Fibroblast of mammary gland (primary cell): ENCODE results near the gene RNPC3.

Source experiments
- DNase-seq: peaks from one replicate; pipeline ENCODE4 v3.0.0-alpha.2; 2010; ENCODE audit warnings: low read depth
- H3K4me3 ChIP-seq: 2 replicates; pipeline ENCODE4 v1.5.1; 2011; ENCODE audit warnings: low read depth, mild to moderate bottlenecking, low read length, moderate library complexity; ENCODE audit not compliant: control insufficient read depth
- TF ChIP-seq, protein P1 (sequence below): conservative IDR thresholded peaks from 2 replicates; pipeline ENCODE4 v1.5.1; 2011; ENCODE audit warnings: low read depth, low read length, inconsistent platforms; ENCODE audit not compliant: control insufficient read depth, insufficient read depth

The RNPC3 gene

DNA sequence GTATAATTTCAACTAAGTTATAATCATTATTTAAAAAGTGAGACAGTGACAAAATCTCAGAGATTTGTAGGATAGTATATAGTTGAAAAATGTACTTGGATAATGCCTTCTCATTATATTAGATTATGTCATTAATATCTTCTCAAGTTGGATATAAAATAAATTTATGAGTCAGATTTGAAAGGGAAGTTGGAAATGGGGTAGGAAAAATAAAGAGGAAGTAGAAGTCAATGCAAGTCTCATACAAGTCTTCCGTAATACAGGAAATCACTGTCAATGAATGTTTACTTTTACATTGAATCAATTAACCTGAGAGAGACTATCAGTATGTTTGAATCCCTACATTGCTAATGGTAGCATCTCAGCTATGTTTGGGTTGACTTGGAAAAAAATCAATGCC lies 16.2 kb upstream of the RNPC3 start:
- no peak overlapping the region for H3K4me3 ChIP-seq
- no peak for DNase-seq
- TF ChIP-seq, protein P1, sequence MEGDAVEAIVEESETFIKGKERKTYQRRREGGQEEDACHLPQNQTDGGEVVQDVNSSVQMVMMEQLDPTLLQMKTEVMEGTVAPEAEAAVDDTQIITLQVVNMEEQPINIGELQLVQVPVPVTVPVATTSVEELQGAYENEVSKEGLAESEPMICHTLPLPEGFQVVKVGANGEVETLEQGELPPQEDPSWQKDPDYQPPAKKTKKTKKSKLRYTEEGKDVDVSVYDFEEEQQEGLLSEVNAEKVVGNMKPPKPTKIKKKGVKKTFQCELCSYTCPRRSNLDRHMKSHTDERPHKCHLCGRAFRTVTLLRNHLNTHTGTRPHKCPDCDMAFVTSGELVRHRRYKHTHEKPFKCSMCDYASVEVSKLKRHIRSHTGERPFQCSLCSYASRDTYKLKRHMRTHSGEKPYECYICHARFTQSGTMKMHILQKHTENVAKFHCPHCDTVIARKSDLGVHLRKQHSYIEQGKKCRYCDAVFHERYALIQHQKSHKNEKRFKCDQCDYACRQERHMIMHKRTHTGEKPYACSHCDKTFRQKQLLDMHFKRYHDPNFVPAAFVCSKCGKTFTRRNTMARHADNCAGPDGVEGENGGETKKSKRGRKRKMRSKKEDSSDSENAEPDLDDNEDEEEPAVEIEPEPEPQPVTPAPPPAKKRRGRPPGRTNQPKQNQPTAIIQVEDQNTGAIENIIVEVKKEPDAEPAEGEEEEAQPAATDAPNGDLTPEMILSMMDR, result no peak

DNA sequence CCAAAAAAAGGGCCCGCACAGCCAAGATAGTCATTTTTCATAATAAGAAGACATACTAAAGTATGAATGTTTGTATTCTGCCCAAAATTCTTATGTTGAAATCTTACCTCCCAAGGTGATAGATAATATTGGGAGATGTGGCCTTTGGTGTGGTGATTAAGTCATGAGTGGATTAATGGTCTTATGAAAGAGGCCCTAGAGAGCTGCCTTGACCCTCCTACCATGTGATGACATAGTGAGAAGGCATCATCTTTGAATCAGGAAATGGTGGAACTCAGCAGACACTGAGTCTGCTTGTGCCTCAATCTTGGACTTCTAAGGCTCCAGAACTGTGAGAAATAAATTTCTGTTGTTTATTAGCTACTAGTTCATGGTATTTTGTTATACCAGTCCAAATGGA lies 11.8 kb upstream of the RNPC3 start:
- H3K4me3 ChIP-seq, result no peak overlapping the region
- TF ChIP-seq, protein P1, result no peak
- peak; percentile 62 for DNase-seq

DNA sequence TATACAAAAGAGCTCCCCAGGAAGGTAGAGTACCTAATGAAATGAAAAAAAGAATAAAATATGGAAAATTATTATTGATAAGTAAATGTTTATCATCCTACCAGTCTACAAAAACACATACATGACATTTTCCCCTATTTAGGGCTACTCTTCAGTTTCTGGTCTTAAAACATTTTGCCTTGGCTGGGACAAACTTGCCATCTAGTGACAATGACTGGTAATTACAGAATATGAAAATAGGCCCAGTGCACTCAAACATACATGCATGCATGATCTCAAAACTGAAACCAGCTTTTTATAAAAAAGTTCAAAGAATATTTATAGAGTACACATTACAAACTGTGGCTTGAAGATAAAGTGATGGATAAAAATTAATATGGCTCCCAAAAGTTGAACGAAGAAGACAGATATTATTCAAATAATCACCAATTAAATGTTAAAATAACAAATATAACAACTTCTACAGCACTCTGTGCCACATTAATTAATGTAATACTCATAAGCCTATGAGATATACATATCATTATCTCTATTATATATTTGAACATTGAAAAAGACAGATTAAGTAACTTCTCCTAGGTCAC lies 10.5 kb upstream of the RNPC3 start:
- TF ChIP-seq, protein P1, result peak; percentile 81
- no peak overlapping the region for H3K4me3 ChIP-seq
- peak; percentile 74 for DNase-seq

DNA sequence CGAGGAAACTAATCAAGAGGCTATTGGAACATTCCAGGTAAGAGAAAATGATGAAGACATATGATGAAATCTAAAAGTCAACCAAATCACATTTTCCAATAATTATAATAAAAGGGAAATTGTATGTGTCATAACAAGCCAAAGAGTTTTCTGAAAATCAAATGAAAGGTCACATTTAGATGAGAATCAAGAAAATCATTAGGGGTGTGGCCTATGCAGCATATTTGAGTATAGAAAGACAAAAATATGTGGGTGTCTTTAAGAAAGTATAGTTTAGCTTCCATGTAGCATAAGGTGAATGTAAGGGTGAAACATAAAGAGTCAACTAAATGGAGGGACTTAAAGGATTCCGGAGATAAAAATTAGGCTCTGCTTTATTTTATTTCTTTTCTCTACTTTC lies 9.2 kb upstream of the RNPC3 start:
- TF ChIP-seq, protein P1, result no peak
- no peak for DNase-seq
- H3K4me3 ChIP-seq, result no peak overlapping the region

DNA sequence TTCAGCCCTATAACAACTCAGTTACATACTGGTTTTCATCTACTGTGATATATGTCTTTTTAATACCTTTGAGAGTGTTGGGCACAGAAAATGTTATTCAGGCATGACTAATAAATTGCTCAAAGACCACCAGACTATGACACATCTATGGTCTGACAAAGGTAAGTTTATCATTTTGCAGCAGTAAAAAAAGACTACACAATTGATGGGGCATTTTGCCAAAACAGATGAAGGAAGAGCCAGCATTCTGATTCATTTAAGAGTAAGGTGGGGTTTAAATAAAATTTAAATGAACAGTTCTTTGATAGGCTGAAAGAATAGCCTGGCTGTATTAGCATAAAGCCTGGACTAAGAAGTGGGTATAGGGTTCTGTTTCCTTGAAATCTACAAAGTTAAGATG lies 8.8 kb upstream of the RNPC3 start:
- TF ChIP-seq, protein P1, result no peak
- peak; percentile 76 for DNase-seq
- H3K4me3 ChIP-seq, result no peak overlapping the region

DNA sequence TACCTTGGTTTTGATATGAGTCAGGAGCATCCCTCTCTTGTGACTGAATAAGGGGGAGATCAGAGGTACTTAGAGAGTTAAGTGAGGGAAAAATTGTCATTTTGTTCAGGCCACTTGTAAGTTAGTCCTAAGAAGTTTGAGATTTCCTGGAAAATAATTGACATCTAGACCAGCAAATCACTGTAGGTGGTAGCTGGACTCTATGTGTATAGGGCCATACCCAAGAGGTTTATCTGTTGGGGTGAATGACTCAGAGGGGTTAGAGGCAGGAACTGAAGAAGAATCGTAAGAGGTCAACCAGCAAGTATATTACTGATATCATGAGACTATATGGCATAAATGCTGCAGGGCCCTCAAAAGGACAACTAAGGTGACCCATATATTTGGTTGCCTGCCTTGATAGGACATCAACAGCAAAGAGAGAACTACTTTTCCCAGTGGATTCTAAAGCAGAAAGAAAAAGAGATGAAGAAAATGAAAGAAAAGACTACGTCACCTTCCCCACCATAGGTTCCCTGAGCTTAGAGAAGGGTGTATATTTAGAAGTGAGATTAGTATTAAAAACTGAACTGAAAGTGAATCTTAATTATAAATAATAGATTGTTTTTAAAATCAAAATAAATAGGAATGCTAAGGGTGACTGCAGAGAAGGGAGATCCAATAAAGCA lies 8.0 kb upstream of the RNPC3 start:
- DNase-seq, result peak; percentile 45
- H3K4me3 ChIP-seq, result no peak overlapping the region
- TF ChIP-seq, protein P1, result no peak
